DOHH2 (cell line): Measurements from ENCODE around the gene MYO1C.

Experiments used
- EZH2phosphoT487 ChIP-seq: fragments of 200-600 bp; sonication (generic); IDR thresholded peaks from 2 replicates; pipeline ENCODE4 v1.6.1; 2017; ENCODE audit warnings: borderline replicate concordance, mild to moderate bottlenecking, antibody characterized with exemption, low read length, moderate library complexity, mixed read lengths
- TF ChIP-seq, protein P1 (sequence below): fragments of 200-600 bp; sonication (generic); IDR thresholded peaks from one replicate; pipeline ENCODE4 v1.5.1; 2014; ENCODE audit warnings: antibody characterized with exemption, mild to moderate bottlenecking, low read depth, low read length; ENCODE audit not compliant: poor library complexity, severe bottlenecking

DNA sequence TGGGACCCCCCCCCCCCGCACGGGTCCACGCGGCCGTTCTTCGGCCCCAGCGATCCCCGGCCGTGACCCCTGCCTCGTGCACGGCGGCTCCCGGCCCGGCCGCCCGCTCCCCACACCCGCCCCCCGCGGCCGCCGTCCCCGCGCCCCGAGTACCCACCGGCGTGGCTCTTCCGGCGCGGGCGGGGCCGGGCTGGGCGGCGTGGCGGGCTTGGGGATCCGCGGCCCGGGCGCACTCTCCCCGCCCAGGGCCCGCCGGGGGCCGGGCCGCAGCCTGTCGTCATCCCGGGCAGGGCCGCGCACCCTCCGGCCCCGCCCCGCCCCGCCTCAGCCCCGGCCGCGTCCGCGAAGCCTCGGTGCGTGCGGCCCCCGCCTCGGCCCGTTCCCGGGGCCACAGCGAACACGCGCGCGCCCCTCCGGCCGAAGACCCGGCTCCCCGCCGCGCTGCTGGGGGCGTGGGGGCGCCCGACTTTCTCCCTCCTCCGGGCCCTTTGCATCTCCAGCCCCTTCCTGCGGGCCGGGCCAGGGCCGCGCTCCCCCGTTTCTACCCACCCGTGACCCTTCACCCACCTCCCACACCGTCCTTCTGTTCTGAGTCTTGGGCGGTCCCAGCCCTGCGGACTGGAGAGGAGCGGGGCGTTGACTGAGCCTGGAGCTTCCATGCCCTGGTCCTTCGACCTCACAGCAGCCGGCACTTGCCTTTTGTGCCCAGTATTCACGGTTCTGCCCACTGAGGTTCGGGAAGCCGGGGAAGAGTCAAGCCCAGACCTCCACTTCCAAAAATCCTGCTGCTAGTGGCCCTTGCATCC lies 840 bp downstream of the MYO1C start:
- TF ChIP-seq, protein P1, sequence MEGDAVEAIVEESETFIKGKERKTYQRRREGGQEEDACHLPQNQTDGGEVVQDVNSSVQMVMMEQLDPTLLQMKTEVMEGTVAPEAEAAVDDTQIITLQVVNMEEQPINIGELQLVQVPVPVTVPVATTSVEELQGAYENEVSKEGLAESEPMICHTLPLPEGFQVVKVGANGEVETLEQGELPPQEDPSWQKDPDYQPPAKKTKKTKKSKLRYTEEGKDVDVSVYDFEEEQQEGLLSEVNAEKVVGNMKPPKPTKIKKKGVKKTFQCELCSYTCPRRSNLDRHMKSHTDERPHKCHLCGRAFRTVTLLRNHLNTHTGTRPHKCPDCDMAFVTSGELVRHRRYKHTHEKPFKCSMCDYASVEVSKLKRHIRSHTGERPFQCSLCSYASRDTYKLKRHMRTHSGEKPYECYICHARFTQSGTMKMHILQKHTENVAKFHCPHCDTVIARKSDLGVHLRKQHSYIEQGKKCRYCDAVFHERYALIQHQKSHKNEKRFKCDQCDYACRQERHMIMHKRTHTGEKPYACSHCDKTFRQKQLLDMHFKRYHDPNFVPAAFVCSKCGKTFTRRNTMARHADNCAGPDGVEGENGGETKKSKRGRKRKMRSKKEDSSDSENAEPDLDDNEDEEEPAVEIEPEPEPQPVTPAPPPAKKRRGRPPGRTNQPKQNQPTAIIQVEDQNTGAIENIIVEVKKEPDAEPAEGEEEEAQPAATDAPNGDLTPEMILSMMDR, result no peak
- no peak for TF ChIP-seq EZH2phosphoT487
